OCI-LY3 (cell line): ENCODE measurements around the gene FZR1.

Experiments used
- H2AFZ ChIP-seq: fragments of 200-600, 300-600 bp; shearing (Covaris generic); 2 replicates; pipeline ENCODE4 v1.6.0; 2014; ENCODE audit warnings: antibody characterized with exemption, low read depth, low read length
- H3K27ac ChIP-seq: fragments of 200-600, 300-600 bp; sonication (generic); 2 replicates; pipeline ENCODE4 v1.5.1; 2014; ENCODE audit warnings: mild to moderate bottlenecking, low read length, moderate library complexity, mixed read lengths
- H3K27me3 ChIP-seq: fragments of 200-600, 300-600 bp; sonication (generic); 2 replicates; pipeline ENCODE4 v1.6.1; 2014; ENCODE audit warnings: low read depth, low read length, mixed read lengths
- H3K36me3 ChIP-seq: fragments of 200-600, 300-600 bp; sonication (generic); replicated peaks from 2 replicates; pipeline ENCODE3; 2014; ENCODE audit warnings: low read depth, low read length, mixed read lengths
- H3K4me1 ChIP-seq: fragments of 300-600, 200-600 bp; sonication (generic); 2 replicates; pipeline ENCODE4 v1.6.1; 2014; ENCODE audit warnings: low read length, mixed read lengths
- H3K4me2 ChIP-seq: fragments of 200-600, 300-600 bp; sonication (generic); 2 replicates; pipeline ENCODE4 v1.6.1; 2014; ENCODE audit warnings: low read length, mixed read lengths
- H3K4me3 ChIP-seq: fragments of 300-600, 200-600 bp; sonication (generic); 2 replicates; pipeline ENCODE4 v1.5.1; 2014; ENCODE audit warnings: antibody characterized with exemption, mild to moderate bottlenecking, low read length, moderate library complexity
- H3K79me2 ChIP-seq: fragments of 300-600, 200-600 bp; shearing (Covaris generic); 2 replicates; pipeline ENCODE4 v1.6.1; 2014; ENCODE audit warnings: mild to moderate bottlenecking, low read length, mixed read lengths
- H3K9ac ChIP-seq: fragments of 300-600, 200-600 bp; shearing (Covaris generic); 2 replicates; pipeline ENCODE4 v1.6.0; 2014; ENCODE audit warnings: mild to moderate bottlenecking, low read length, moderate library complexity
- H3K9me3 ChIP-seq: fragments of 200-600, 300-600 bp; shearing (Covaris generic); 2 replicates; pipeline ENCODE4 v1.6.1; 2014; ENCODE audit warnings: low read length, mixed read lengths; ENCODE audit not compliant: insufficient read depth
- H4K20me1 ChIP-seq: fragments of 200-600, 300-600 bp; sonication (generic); 2 replicates; pipeline ENCODE4 v1.6.1; 2016; ENCODE audit warnings: low read length, mixed read lengths; ENCODE audit not compliant: insufficient read depth
- CTCF ChIP-seq: fragments of 200-600, 300-600 bp; sonication (generic); IDR thresholded peaks from 2 replicates; pipeline ENCODE4 v1.5.1; 2014; ENCODE audit warnings: antibody characterized with exemption, low read length, low read depth
- EZH2phosphoT487 ChIP-seq: fragments of 200-600 bp; shearing (Covaris generic); IDR thresholded peaks from 2 replicates; pipeline ENCODE4 v1.6.1; 2018; ENCODE audit warnings: antibody characterized with exemption, mixed run types, low read depth

Gene FZR1

GRCh38 chr19:3570606-3571011 is 64.5 kb downstream of the FZR1 start:
- Histone ChIP-seq H3K9me3 (no peaks in the 10 kb centered on the region), H2AFZ (no peak overlapping the region), H3K4me3 (no peak overlapping the region), H3K9ac (no peak overlapping the region), H3K4me1 (peaks cover 10% of the 10 kb centered on the region), H3K36me3 (peaks cover 4% of the 10 kb centered on the region), H3K27ac (no peak overlapping the region), H3K79me2 (peaks cover 8% of the 10 kb centered on the region; the same call in 1 of the 2 replicates), H3K4me2 (no peak overlapping the region), H3K27me3 (no peaks in the 10 kb centered on the region), H4K20me1 (peaks cover 5% of the 10 kb centered on the region; the same call in 1 of the 2 replicates)
- no peak for TF ChIP-seq CTCF
- no peak for TF ChIP-seq EZH2phosphoT487

GRCh38 chr19:3572132-3572854 is 66.2 kb downstream of the FZR1 start:
- TF ChIP-seq CTCF (no peak), EZH2phosphoT487 (no peak)
- Histone ChIP-seq H3K4me1 (peaks cover 10% of the 10 kb centered on the region), H3K79me2 (peaks cover 8% of the 10 kb centered on the region; the same call in 1 of the 2 replicates), H3K36me3 (peaks cover 11% of the 10 kb centered on the region), H3K27ac (no peak overlapping the region), H3K9ac (peak overlapping the region; percentile 70), H3K4me2 (peak overlapping the region; percentile 100), H2AFZ (peak overlapping the region; percentile 98), H4K20me1 (peaks cover 5% of the 10 kb centered on the region; the same call in 1 of the 2 replicates), H3K4me3 (peak overlapping the region; percentile 93), H3K27me3 (no peaks in the 10 kb centered on the region), H3K9me3 (no peaks in the 10 kb centered on the region)

GRCh38 chr19:3572855-3573161 is 66.7 kb downstream of the FZR1 start, which contains the start of gene HMG20B:
TSS of gene HMG20B (plus strand) at chr19:3572944. CDS start at chr19:3573310, 366 bp downstream.
- peaks cover 5% of the 10 kb centered on the region; the same call in 1 of the 2 replicates for H4K20me1 ChIP-seq
- H3K4me1 ChIP-seq = peaks cover 10% of the 10 kb centered on the region
- H3K79me2 ChIP-seq = peaks cover 8% of the 10 kb centered on the region; the same call in 1 of the 2 replicates
- H3K9ac ChIP-seq = peak within 1 kb of the TSS; percentile 70
- H3K27ac ChIP-seq = no peak within 1 kb of the TSS
- peak within 1 kb of the TSS; percentile 100 for H3K4me2 ChIP-seq
- no peaks in the 10 kb centered on the region for H3K9me3 ChIP-seq
- H3K4me3 ChIP-seq = peak within 1 kb of the TSS; percentile 93
- no peak for TF ChIP-seq CTCF
- TF ChIP-seq EZH2phosphoT487 = no peak
- H2AFZ ChIP-seq = peak within 1 kb of the TSS; percentile 98
- H3K27me3 ChIP-seq = no peaks in the 10 kb centered on the region
- peaks cover 11% of the 10 kb centered on the region for H3K36me3 ChIP-seq

- H3K36me3 ChIP-seq = peaks cover 11% of the 10 kb centered on the region
- TF ChIP-seq CTCF (no peak), EZH2phosphoT487 (no peak)
- peak overlapping the region; percentile 69 for H3K9ac ChIP-seq
- H3K79me2 ChIP-seq = peaks cover 8% of the 10 kb centered on the region; the same call in 1 of the 2 replicates
- no peaks in the 10 kb centered on the region for H3K27me3 ChIP-seq
- peaks cover 10% of the 10 kb centered on the region for H3K4me1 ChIP-seq
- H4K20me1 ChIP-seq = peaks cover 5% of the 10 kb centered on the region; the same call in 1 of the 2 replicates
- peak overlapping the region; percentile 91 for H3K4me2 ChIP-seq
- no peak overlapping the region for H2AFZ ChIP-seq
- H3K4me3 ChIP-seq = peak overlapping the region; percentile 91
- H3K27ac ChIP-seq = no peak overlapping the region
- no peaks in the 10 kb centered on the region for H3K9me3 ChIP-seq
These were observed 67.2 kb downstream of the FZR1 start for GRCh38 chr19:3573162-3573857.
